GM18519 (cell line): ENCODE measurements around the gene FAM163B.
"Not testable (repeated sequence)": the region's sequence is repeated elsewhere in the genome, so short reads cannot be mapped to it uniquely, and the experiment has no call there.

Source experiments
- ATAC-seq: cut with Tn5 transposase; IDR thresholded peaks from one replicate; pipeline ENCODE4 v1.9.1; 2021; ENCODE audit warnings: mild to moderate bottlenecking, moderate library complexity; ENCODE audit not compliant: unreplicated experiment, low FRiP score

FAM163B gene

GRCh38 chr9:133571896-133572595 lies 37.1 kb downstream of the FAM163B start:
- ATAC-seq, result no peak

GRCh38 chr9:133571391-133571890 lies 37.7 kb downstream of the FAM163B start:
- no peak for ATAC-seq

GRCh38 chr9:133570691-133571080 lies 38.5 kb downstream of the FAM163B start:
- no peak for ATAC-seq

- no peak for ATAC-seq
Observed at GRCh38 chr9:133569891-133570690, 39.1 kb downstream of the FAM163B start.

GRCh38 chr9:133569121-133569785 lies 39.9 kb downstream of the FAM163B start:
- ATAC-seq, result no peak

- no peak for ATAC-seq
Observed at GRCh38 chr9:133568186-133568585, 41.0 kb downstream of the FAM163B start.

GRCh38 chr9:133566817-133567216 lies 42.4 kb downstream of the FAM163B start:
- ATAC-seq, result no peak

GRCh38 chr9:133566382-133566781 lies 42.8 kb downstream of the FAM163B start:
- ATAC-seq, result no peak

GRCh38 chr9:133564451-133565116 lies 44.6 kb downstream of the FAM163B start:
- no peak for ATAC-seq

- ATAC-seq, result not testable (repeated sequence)
Observed at GRCh38 chr9:133563814-133564213, 45.4 kb downstream of the FAM163B start.

GRCh38 chr9:133563291-133563796 lies 45.8 kb downstream of the FAM163B start:
- no peak for ATAC-seq

- ATAC-seq, result no peak
Observed at GRCh38 chr9:133562611-133563290, 46.4 kb downstream of the FAM163B start.

GRCh38 chr9:133561976-133562554 lies 47.1 kb downstream of the FAM163B start:
- no peak for ATAC-seq

GRCh38 chr9:133560944-133561343 lies 48.2 kb downstream of the FAM163B start:
- ATAC-seq, result no peak

GRCh38 chr9:133560311-133560710 lies 48.9 kb downstream of the FAM163B start:
- no peak for ATAC-seq

- no peak for ATAC-seq
Observed at GRCh38 chr9:133558191-133559126, 50.7 kb downstream of the FAM163B start.

GRCh38 chr9:133557581-133557980 lies 51.6 kb downstream of the FAM163B start:
- no peak for ATAC-seq

GRCh38 chr9:133556354-133556753 lies 52.8 kb downstream of the FAM163B start:
- ATAC-seq, result no peak
